Measurements from ENCODE around the gene RND1.

The RND1 gene

GRCh38 chr12:48828293-48828692, 37.4 kb downstream of the RND1 start:
- Mint-ChIP-seq H3K4me1 (peaks cover 4% of the 10 kb centered on the region), H3K4me3 (no peak overlapping the region), H3K36me3 (peaks cover 23% of the 10 kb centered on the region), H3K27me3 (no peaks in the 10 kb centered on the region), H3K27ac (no peak overlapping the region), H3K9me3 (no peaks in the 10 kb centered on the region)
- DNase-seq (ENCODE audit: low spot score in 2 of 2) = no peak
- no peak for ATAC-seq (ENCODE audit: low read depth)

- Mint-ChIP-seq H3K9me3 (no peaks in the 10 kb centered on the region), H3K36me3 (peaks cover 21% of the 10 kb centered on the region), H3K4me3 (no peak overlapping the region), H3K27me3 (no peaks in the 10 kb centered on the region), H3K27ac (no peak overlapping the region), H3K4me1 (peaks cover 4% of the 10 kb centered on the region)
- ATAC-seq (ENCODE audit: low read depth) (no peak), DNase-seq (ENCODE audit: low spot score in 2 of 2) (no peak)
These were observed 38.1 kb downstream of the RND1 start for GRCh38 chr12:48827513-48828096.

- no peak overlapping the region for H3K27ac Mint-ChIP-seq
- peaks cover 4% of the 10 kb centered on the region for H3K4me1 Mint-ChIP-seq
- no peaks in the 10 kb centered on the region for H3K9me3 Mint-ChIP-seq
- H3K4me3 Mint-ChIP-seq = no peak overlapping the region
- peaks cover 17% of the 10 kb centered on the region for H3K36me3 Mint-ChIP-seq
- DNase-seq (ENCODE audit: low spot score in 2 of 2) (no peak), ATAC-seq (ENCODE audit: low read depth) (no peak)
- no peaks in the 10 kb centered on the region for H3K27me3 Mint-ChIP-seq
These were observed 38.6 kb downstream of the RND1 start for GRCh38 chr12:48827026-48827425.

GRCh38 chr12:48826209-48826855, 39.3 kb downstream of the RND1 start:
- Mint-ChIP-seq H3K4me3 (no peak overlapping the region), H3K36me3 (peaks cover 14% of the 10 kb centered on the region), H3K9me3 (no peaks in the 10 kb centered on the region), H3K27ac (no peak overlapping the region), H3K4me1 (peaks cover 4% of the 10 kb centered on the region), H3K27me3 (no peaks in the 10 kb centered on the region)
- ATAC-seq (ENCODE audit: low read depth) (no peak), DNase-seq (ENCODE audit: low spot score in 2 of 2) (no peak)

GRCh38 chr12:48824905-48825304, 40.8 kb downstream of the RND1 start:
- Mint-ChIP-seq H3K9me3 (no peaks in the 10 kb centered on the region), H3K27ac (no peak overlapping the region), H3K36me3 (peaks cover 6% of the 10 kb centered on the region), H3K4me1 (peaks cover 4% of the 10 kb centered on the region), H3K27me3 (no peaks in the 10 kb centered on the region), H3K4me3 (no peak overlapping the region)
- DNase-seq (ENCODE audit: low spot score in 2 of 2) (no peak), ATAC-seq (ENCODE audit: low read depth) (no peak)

- peaks cover 2% of the 10 kb centered on the region for H3K36me3 Mint-ChIP-seq
- DNase-seq (ENCODE audit: low spot score in 2 of 2) = no peak
- H3K4me1 Mint-ChIP-seq = peaks cover 6% of the 10 kb centered on the region
- ATAC-seq (ENCODE audit: low read depth) = peak; percentile 52
- no peaks in the 10 kb centered on the region for H3K9me3 Mint-ChIP-seq
- H3K27ac Mint-ChIP-seq = no peak overlapping the region
- H3K27me3 Mint-ChIP-seq = no peaks in the 10 kb centered on the region
- no peak overlapping the region for H3K4me3 Mint-ChIP-seq
These were observed 41.6 kb downstream of the RND1 start for GRCh38 chr12:48824112-48824511.

- Mint-ChIP-seq H3K27me3 (no peaks in the 10 kb centered on the region), H3K9me3 (no peaks in the 10 kb centered on the region), H3K4me3 (no peak overlapping the region), H3K36me3 (peaks cover under 1% of the 10 kb centered on the region), H3K4me1 (peaks cover 9% of the 10 kb centered on the region), H3K27ac (no peak overlapping the region)
- no peak for ATAC-seq (ENCODE audit: low read depth)
- DNase-seq (ENCODE audit: low spot score in 2 of 2) = no peak
These were observed 42.4 kb downstream of the RND1 start for GRCh38 chr12:48823281-48823680.

- Mint-ChIP-seq H3K36me3 (no peaks in the 10 kb centered on the region), H3K4me1 (peaks cover 12% of the 10 kb centered on the region), H3K27ac (no peak overlapping the region), H3K27me3 (no peaks in the 10 kb centered on the region), H3K9me3 (no peaks in the 10 kb centered on the region), H3K4me3 (no peak overlapping the region)
- ATAC-seq (ENCODE audit: low read depth) (no peak), DNase-seq (ENCODE audit: low spot score in 2 of 2) (no peak)
These were observed 43.0 kb downstream of the RND1 start for GRCh38 chr12:48822711-48823110.

- no peaks in the 10 kb centered on the region for H3K9me3 Mint-ChIP-seq
- DNase-seq (ENCODE audit: low spot score in 2 of 2) (no peak), ATAC-seq (ENCODE audit: low read depth) (no peak)
- H3K27ac Mint-ChIP-seq = no peak overlapping the region
- no peaks in the 10 kb centered on the region for H3K36me3 Mint-ChIP-seq
- H3K27me3 Mint-ChIP-seq = peaks cover 2% of the 10 kb centered on the region
- H3K4me1 Mint-ChIP-seq = peaks cover 17% of the 10 kb centered on the region
- no peak overlapping the region for H3K4me3 Mint-ChIP-seq
These were observed 43.5 kb downstream of the RND1 start for GRCh38 chr12:48822139-48822538.

GRCh38 chr12:48819986-48820725, 45.5 kb downstream of the RND1 start:
- DNase-seq (ENCODE audit: low spot score in 2 of 2) = no peak
- peaks cover 26% of the 10 kb centered on the region for H3K4me1 Mint-ChIP-seq
- peaks cover 10% of the 10 kb centered on the region for H3K27me3 Mint-ChIP-seq
- no peaks in the 10 kb centered on the region for H3K36me3 Mint-ChIP-seq
- H3K4me3 Mint-ChIP-seq = peak overlapping the region; percentile 62
- ATAC-seq (ENCODE audit: low read depth) = no peak
- no peak overlapping the region for H3K27ac Mint-ChIP-seq
- no peaks in the 10 kb centered on the region for H3K9me3 Mint-ChIP-seq

- H3K36me3 Mint-ChIP-seq = no peaks in the 10 kb centered on the region
- ATAC-seq (ENCODE audit: low read depth) (no peak), DNase-seq (ENCODE audit: low spot score in 2 of 2) (no peak)
- peaks cover 26% of the 10 kb centered on the region for H3K4me1 Mint-ChIP-seq
- H3K9me3 Mint-ChIP-seq = no peaks in the 10 kb centered on the region
- H3K27me3 Mint-ChIP-seq = peaks cover 12% of the 10 kb centered on the region
- H3K27ac Mint-ChIP-seq = no peak overlapping the region
- H3K4me3 Mint-ChIP-seq = peak overlapping the region; percentile 91
These were observed 46.7 kb downstream of the RND1 start for GRCh38 chr12:48818831-48819590.

- Mint-ChIP-seq H3K4me1 (peaks cover 30% of the 10 kb centered on the region), H3K27ac (no peak within 1 kb of the TSS), H3K27me3 (peaks cover 12% of the 10 kb centered on the region), H3K36me3 (no peaks in the 10 kb centered on the region), H3K9me3 (no peaks in the 10 kb centered on the region), H3K4me3 (peak within 1 kb of the TSS; percentile 91)
- DNase-seq (ENCODE audit: low spot score in 2 of 2) (peak; percentile 38 to 62), ATAC-seq (ENCODE audit: low read depth) (peak; percentile 59)
These were observed 47.5 kb downstream of the RND1 start, which contains the start of gene CACNB3 for GRCh38 chr12:48817873-48818830. Gene CACNB3 (plus strand): TSS chr12:48818496. CDS start chr12:48818930, 434 bp downstream.

Data from memory B cell (primary cell).